D341Med (cell line): ENCODE data around the gene OPN1MW3.
"Not testable (repeated sequence)": the region's sequence is repeated elsewhere in the genome, so short reads cannot be mapped to it uniquely, and the experiment has no call there.

Source experiments
- DNase-seq: peaks from one replicate; pipeline ENCODE4 v3.0.0; 2012; ENCODE audit warnings: low spot score

The OPN1MW3 gene

GRCh38 chrX:154296731-154297130 is 39.3 kb downstream of the OPN1MW3 start:
- DNase-seq, result no peak

GRCh38 chrX:154298312-154298711 is 40.9 kb downstream of the OPN1MW3 start:
- DNase-seq, result no peak

- DNase-seq, result no peak
Measured at GRCh38 chrX:154300816-154301215, 43.4 kb downstream of the OPN1MW3 start.

- not testable (repeated sequence) for DNase-seq
Measured at GRCh38 chrX:154302998-154303397, 45.6 kb downstream of the OPN1MW3 start.

GRCh38 chrX:154303476-154303875 is 46.1 kb downstream of the OPN1MW3 start:
- DNase-seq, result no peak

GRCh38 chrX:154304846-154305245 is 47.5 kb downstream of the OPN1MW3 start:
- DNase-seq, result no peak

- no peak for DNase-seq
Measured at GRCh38 chrX:154305541-154306205, 48.3 kb downstream of the OPN1MW3 start.

- no peak for DNase-seq
Measured at GRCh38 chrX:154307202-154307601, 49.8 kb downstream of the OPN1MW3 start.

GRCh38 chrX:154308108-154308946 is 50.9 kb downstream of the OPN1MW3 start:
- peak; percentile 64 for DNase-seq

GRCh38 chrX:154309041-154309775 is 51.8 kb downstream of the OPN1MW3 start:
- no peak for DNase-seq

- no peak for DNase-seq
Measured at GRCh38 chrX:154310616-154311536, 53.5 kb downstream of the OPN1MW3 start.

- no peak for DNase-seq
Measured at GRCh38 chrX:154312116-154312515, 54.7 kb downstream of the OPN1MW3 start.

GRCh38 chrX:154313147-154313546 is 55.8 kb downstream of the OPN1MW3 start:
- DNase-seq, result no peak

- no peak for DNase-seq
Measured at GRCh38 chrX:154315416-154315815, 58.0 kb downstream of the OPN1MW3 start.

GRCh38 chrX:154317391-154317995 is 60.1 kb downstream of the OPN1MW3 start:
- DNase-seq, result peak; percentile 50

GRCh38 chrX:154320406-154320805 is 63.0 kb downstream of the OPN1MW3 start:
- DNase-seq, result no peak
